H9 (cell line): Measurements from ENCODE around the gene SARNP. TPM values are rescaled to one million over a fixed set of nuclear protein-coding genes. Genes with fewer than 3 reads are reported as not detected.

Source experiments
- DNase-seq: peaks from one replicate; pipeline ENCODE4 v3.0.0-alpha.2; 2017
- H2AFZ ChIP-seq: one replicate; pipeline ENCODE4 v1.6.1; 2013; ENCODE audit warnings: mild to moderate bottlenecking, low read length, control low read depth, moderate library complexity
- H2AK5ac ChIP-seq: 2 replicates; pipeline ENCODE4 v1.6.1; 2013; ENCODE audit warnings: low read length, control low read depth, mixed read lengths; ENCODE audit not compliant: insufficient read length
- H2BK120ac ChIP-seq: one replicate; pipeline ENCODE4 v1.6.1; 2013; ENCODE audit warnings: low read depth, mild to moderate bottlenecking, low read length, control low read depth, inconsistent platforms; ENCODE audit not compliant: poor library complexity, severe bottlenecking
- H2BK12ac ChIP-seq: 2 replicates; pipeline ENCODE4 v1.6.1; 2013; ENCODE audit warnings: low read length, control low read depth, mixed read lengths, low read depth; ENCODE audit not compliant: insufficient read length
- H2BK15ac ChIP-seq: 2 replicates; pipeline ENCODE4 v1.6.1; 2013; ENCODE audit warnings: low read depth, low read length, control low read depth
- H2BK20ac ChIP-seq: one replicate; pipeline ENCODE4 v1.6.1; 2013; ENCODE audit warnings: low read depth, mild to moderate bottlenecking, low read length, control low read depth, inconsistent platforms; ENCODE audit not compliant: poor library complexity, severe bottlenecking
- H2BK5ac ChIP-seq: 2 replicates; pipeline ENCODE4 v1.6.1; 2013; ENCODE audit warnings: low read length, control low read depth, mixed read lengths; ENCODE audit not compliant: insufficient read length
- H3K14ac ChIP-seq: 2 replicates; pipeline ENCODE4 v1.6.1; 2013; ENCODE audit warnings: low read length, control low read depth; ENCODE audit not compliant: insufficient read depth
- H3K18ac ChIP-seq: 2 replicates; pipeline ENCODE4 v1.6.1; 2013; ENCODE audit warnings: low read depth, mild to moderate bottlenecking, mixed read lengths, low read length, control low read depth; ENCODE audit not compliant: insufficient read length
- H3K23ac ChIP-seq: 2 replicates; pipeline ENCODE4 v1.6.1; 2013; ENCODE audit warnings: low read length, control low read depth, mixed read lengths, low read depth; ENCODE audit not compliant: insufficient read length
- H3K23me2 ChIP-seq: 2 replicates; pipeline ENCODE4 v1.6.1; 2013; ENCODE audit warnings: low read depth, mild to moderate bottlenecking, mixed read lengths, low read length, control low read depth; ENCODE audit not compliant: insufficient read length, poor library complexity, severe bottlenecking
- H3K27ac ChIP-seq: 2 replicates; pipeline ENCODE4 v1.5.1; 2013; ENCODE audit warnings: low read length, control low read depth, mixed read lengths, low read depth; ENCODE audit not compliant: insufficient read length
- H3K27me3 ChIP-seq: 2 replicates; pipeline ENCODE4 v1.6.1; 2013; ENCODE audit warnings: low read length, control low read depth, inconsistent platforms; ENCODE audit not compliant: insufficient read depth
- H3K4ac ChIP-seq: 2 replicates; pipeline ENCODE4 v1.6.1; 2013; ENCODE audit warnings: low read depth, mild to moderate bottlenecking, control low read depth, inconsistent platforms, low read length, moderate library complexity
- H3K4me1 ChIP-seq: 2 replicates; pipeline ENCODE4 v1.6.1; 2013; ENCODE audit warnings: low read length, control low read depth, inconsistent platforms; ENCODE audit not compliant: insufficient read depth
- H3K4me2 ChIP-seq: 2 replicates; pipeline ENCODE4 v1.6.1; 2013; ENCODE audit warnings: low read length, control low read depth, mixed read lengths; ENCODE audit not compliant: insufficient read length, insufficient read depth
- H3K56ac ChIP-seq: 2 replicates; pipeline ENCODE4 v1.6.1; 2013; ENCODE audit warnings: low read depth, mild to moderate bottlenecking, mixed read lengths, low read length, control low read depth; ENCODE audit not compliant: insufficient read length
- H3K79me1 ChIP-seq: 2 replicates; pipeline ENCODE4 v1.6.1; 2013; ENCODE audit warnings: low read depth, mild to moderate bottlenecking, moderate library complexity, low read length, control low read depth, inconsistent platforms; ENCODE audit not compliant: insufficient read depth, poor library complexity, severe bottlenecking
- H3K79me2 ChIP-seq: 2 replicates; pipeline ENCODE4 v1.6.1; 2013; ENCODE audit warnings: low read length, control low read depth, inconsistent platforms; ENCODE audit not compliant: insufficient read depth
- H3K9ac ChIP-seq: 2 replicates; pipeline ENCODE4 v1.6.1; 2013; ENCODE audit warnings: low read length, control low read depth, mixed read lengths; ENCODE audit not compliant: insufficient read length; ENCODE audit errors: extremely low read depth
- H3K9me3 ChIP-seq: one replicate; pipeline ENCODE4 v1.6.1; 2013; ENCODE audit warnings: low read depth, low read length, inconsistent platforms; ENCODE audit not compliant: control insufficient read depth
- H3T11ph ChIP-seq: one replicate; pipeline ENCODE4 v1.6.1; 2013; ENCODE audit warnings: mild to moderate bottlenecking, low read length, control low read depth, inconsistent platforms
- H4K20me1 ChIP-seq: one replicate; pipeline ENCODE4 v1.6.1; 2013; ENCODE audit not compliant: control insufficient read depth, insufficient read length, insufficient read depth
- H4K5ac ChIP-seq: 2 replicates; pipeline ENCODE4 v1.6.1; 2013; ENCODE audit warnings: low read depth, mild to moderate bottlenecking, mixed read lengths, low read length, control low read depth; ENCODE audit not compliant: insufficient read length
- H4K8ac ChIP-seq: replicated peaks from 2 replicates; pipeline ENCODE4 v1.6.1; 2013; ENCODE audit warnings: low read length, control low read depth, mixed read lengths, low read depth; ENCODE audit not compliant: insufficient read length
- H4K91ac ChIP-seq: 2 replicates; pipeline ENCODE4 v1.6.1; 2013; ENCODE audit warnings: low read depth, mild to moderate bottlenecking, moderate library complexity, mixed read lengths, low read length, control low read depth; ENCODE audit not compliant: insufficient read length
- H3K27ac Mint-ChIP-seq, 3 experiments: 2 replicates in 2 of 3; 3 replicates in 1 of 3; pipeline ENCODE4 v1.8.0; 2020 to 2021; ENCODE audit warnings: mixed read lengths in 3 of 3, mild to moderate bottlenecking in 1 of 3, moderate library complexity in 1 of 3
- H3K27me3 Mint-ChIP-seq: 2 replicates; pipeline ENCODE4 v1.8.0; 2021; ENCODE audit warnings: low read depth, mild to moderate bottlenecking, moderate library complexity, mixed read lengths
- H3K36me3 Mint-ChIP-seq, 3 experiments: 2 replicates in 2 of 3; 3 replicates in 1 of 3; pipeline ENCODE4 v1.8.0; 2020 to 2021; ENCODE audit warnings: low read depth in 3 of 3, mixed read lengths in 3 of 3; ENCODE audit not compliant: insufficient read depth in 1 of 3
- H3K4me1 Mint-ChIP-seq, 2 experiments: 2 replicates each; pipeline ENCODE4 v1.8.0; 2020; ENCODE audit warnings: mixed read lengths in 2 of 2
- H3K4me3 Mint-ChIP-seq, 2 experiments: 2 replicates in 1 of 2; 3 replicates in 1 of 2; pipeline ENCODE4 v1.8.0; 2020 to 2021; ENCODE audit warnings: mild to moderate bottlenecking in 2 of 2, mixed read lengths in 2 of 2, moderate library complexity in 1 of 2
- H3K9me3 Mint-ChIP-seq, 2 experiments: 2 replicates in 1 of 2; 3 replicates in 1 of 2; pipeline ENCODE4 v1.8.0; 2020; ENCODE audit warnings: mild to moderate bottlenecking in 2 of 2, mixed read lengths in 2 of 2, moderate library complexity in 1 of 2
- CTCF ChIP-seq: fragments of 200-600 bp; sonication (generic); conservative IDR thresholded peaks from 3 replicates; pipeline ENCODE4 v1.8.0; 2021; ENCODE audit warnings: antibody characterized with exemption, mild to moderate bottlenecking
- WGBS: extraction: QIAGEN DNeasy Blood & Tissue Kit; methylation state at CpG from one replicate; pipeline ENCODE4 v1.1.7; 2013; ENCODE audit warnings: missing lambda C conversion rate, low lambda C conversion rate, mixed read lengths; ENCODE audit not compliant: insufficient read length; ENCODE audit errors: extremely low coverage; 5-methylcytosine and 5-hydroxymethylcytosine counted together
- total RNA-seq: library from RNA; stranded (reverse); gene quantifications from 2 replicates; pipeline ENCODE4 v1.2.1, GENCODE V29; 2021

SARNP gene
- total RNA-seq, 1 experiment from 2014 or later, result 127 TPM

- Histone ChIP-seq H2BK20ac (no peak within 1 kb of the TSS), H3K27me3 (no peaks in the 10 kb centered on the region), H2BK5ac (no peak within 1 kb of the TSS), H4K91ac (no peak within 1 kb of the TSS), H3K4me2 (peak within 1 kb of the TSS; percentile 83), H3K4me1 (peaks cover 11% of the 10 kb centered on the region), H3K4ac (no peak within 1 kb of the TSS), H3K14ac (peak within 1 kb of the TSS; percentile 49; the same call in 1 of the 2 replicates), H3K79me1 (peaks cover 2% of the 10 kb centered on the region), H3K18ac (peak within 1 kb of the TSS; percentile 56), H2AK5ac (no peak within 1 kb of the TSS), H2BK12ac (no peak within 1 kb of the TSS), H2BK120ac (no peak within 1 kb of the TSS), H4K8ac (no peak within 1 kb of the TSS), H3K9me3 (no peaks in the 10 kb centered on the region), H2AFZ (no peak within 1 kb of the TSS), H3K27ac (no peak within 1 kb of the TSS), H3K23ac (no peak within 1 kb of the TSS), H3K23me2 (peaks cover 36% of the 10 kb centered on the region), H4K5ac (no peak within 1 kb of the TSS), H3K56ac (no peak within 1 kb of the TSS), H4K20me1 (no peaks in the 10 kb centered on the region), H2BK15ac (no peak within 1 kb of the TSS), H3K79me2 (peaks cover 6% of the 10 kb centered on the region; the same call in 1 of the 2 replicates), H3K9ac (peak within 1 kb of the TSS; percentile 31), H3T11ph (no peak within 1 kb of the TSS)
- WGBS, result no CpG with 5 or more reads among the region's 53 CpGs
- DNase-seq, result peak; percentile 88
- no peak for TF ChIP-seq CTCF
- H3K4me3 Mint-ChIP-seq, result peak within 1 kb of the TSS; percentile 96 to 97
- H3K36me3 Mint-ChIP-seq, result peaks cover 5 to 11% (median 9%) of the 10 kb centered on the region in 3 experiments; a peak in 5 of 7 replicates
- H3K4me1 Mint-ChIP-seq, result peaks cover 46 to 48% of the 10 kb centered on the region in 2 experiments
- peak within 1 kb of the TSS; percentile 89 to 95 (median 94) for H3K27ac Mint-ChIP-seq
- H3K9me3 Mint-ChIP-seq, result no peaks in the 10 kb centered on the region
- peaks cover 8% of the 10 kb centered on the region for H3K27me3 Mint-ChIP-seq
Measured at GRCh38 chr12:55742719-55743405, 74.7 kb downstream of the SARNP start, which contains the start of gene GDF11. TSS of gene GDF11 (plus strand) at chr12:55743122. CDS start at chr12:55743317, 195 bp downstream.
